Measurements from ENCODE around the gene IZUMO4. TPM values are rescaled to one million over a fixed set of nuclear protein-coding genes. Genes with fewer than 3 reads are reported as not detected.

The IZUMO4 gene
- total RNA-seq, 1 donor from 2014 or later = 2.2 TPM

DNA sequence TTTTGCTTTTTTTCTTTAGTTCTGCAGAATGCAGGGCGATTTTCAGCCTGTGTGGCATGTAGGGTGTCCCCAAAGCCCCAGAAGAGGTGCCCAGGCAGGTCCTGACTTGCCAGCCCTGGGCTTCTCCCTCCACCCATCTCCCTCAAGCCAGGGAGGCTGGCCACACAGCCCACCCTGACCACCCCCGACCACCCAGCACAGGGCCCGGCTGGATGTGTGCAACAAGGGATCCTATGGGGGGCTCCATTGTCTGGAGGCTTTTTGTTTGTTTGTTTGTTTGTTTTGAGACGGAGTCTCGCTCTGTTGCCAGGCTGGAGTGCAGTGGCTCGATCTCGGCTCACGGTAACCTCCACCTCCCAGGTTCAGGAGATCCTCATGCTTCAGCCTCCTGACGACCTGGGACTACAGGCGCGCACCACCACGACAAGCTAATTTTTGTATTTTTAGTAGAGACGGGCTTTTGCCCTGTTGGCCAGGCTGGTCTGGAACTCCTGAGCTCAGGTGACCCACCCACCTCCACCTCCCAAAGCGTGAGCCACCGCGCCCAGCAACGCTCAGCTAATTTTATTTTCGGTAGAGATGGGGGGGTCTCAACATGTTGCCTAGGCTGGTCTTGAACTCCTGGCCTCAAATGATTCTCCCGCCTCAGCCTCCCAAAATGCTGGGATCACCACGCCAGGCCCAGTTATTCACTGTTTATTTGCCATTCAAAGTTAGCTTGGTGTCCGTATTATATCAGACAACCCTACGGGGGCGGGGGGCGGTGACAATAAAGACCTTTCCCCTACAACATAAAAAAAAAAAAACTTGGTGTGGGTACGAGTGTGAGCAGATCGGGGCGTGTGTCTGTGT, 37.9 kb upstream of the IZUMO4 start:
- no peak for DNase-seq

GRCh38 chr19:2059422-2060201, 37.1 kb upstream of the IZUMO4 start:
- peak; percentile 47 for DNase-seq

DNA sequence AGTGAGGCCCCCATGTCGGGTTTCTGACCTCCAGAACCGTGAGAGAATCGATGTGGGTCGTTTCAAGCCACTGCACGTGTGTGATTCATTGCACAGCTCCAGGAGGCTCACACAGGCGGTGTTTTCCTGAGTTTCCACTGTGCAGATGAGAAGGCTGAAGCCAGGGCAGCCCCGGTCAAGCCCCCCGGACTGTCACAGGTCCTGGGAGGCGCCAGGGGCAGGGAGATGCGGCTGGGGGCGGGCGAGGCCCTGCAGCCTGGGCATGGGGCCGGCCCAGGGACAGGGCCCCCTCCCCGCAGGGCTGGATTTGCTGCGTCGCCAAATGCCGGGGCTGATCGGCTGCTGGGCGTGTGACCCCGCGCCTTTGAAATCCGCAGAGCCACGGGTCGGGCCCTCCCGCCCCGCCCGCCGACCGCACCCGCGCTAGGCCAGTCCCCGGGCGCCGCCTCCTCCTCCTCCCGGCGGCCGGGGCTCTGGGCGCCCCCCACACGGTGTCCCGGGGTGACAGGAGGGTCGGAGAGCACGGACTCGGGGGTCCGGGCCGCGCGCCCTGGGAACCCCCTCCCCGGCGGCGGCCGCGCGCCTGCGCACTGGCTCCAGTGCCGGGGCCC, 35.7 kb upstream of the IZUMO4 start:
- peak; percentile 74 for DNase-seq

DNA sequence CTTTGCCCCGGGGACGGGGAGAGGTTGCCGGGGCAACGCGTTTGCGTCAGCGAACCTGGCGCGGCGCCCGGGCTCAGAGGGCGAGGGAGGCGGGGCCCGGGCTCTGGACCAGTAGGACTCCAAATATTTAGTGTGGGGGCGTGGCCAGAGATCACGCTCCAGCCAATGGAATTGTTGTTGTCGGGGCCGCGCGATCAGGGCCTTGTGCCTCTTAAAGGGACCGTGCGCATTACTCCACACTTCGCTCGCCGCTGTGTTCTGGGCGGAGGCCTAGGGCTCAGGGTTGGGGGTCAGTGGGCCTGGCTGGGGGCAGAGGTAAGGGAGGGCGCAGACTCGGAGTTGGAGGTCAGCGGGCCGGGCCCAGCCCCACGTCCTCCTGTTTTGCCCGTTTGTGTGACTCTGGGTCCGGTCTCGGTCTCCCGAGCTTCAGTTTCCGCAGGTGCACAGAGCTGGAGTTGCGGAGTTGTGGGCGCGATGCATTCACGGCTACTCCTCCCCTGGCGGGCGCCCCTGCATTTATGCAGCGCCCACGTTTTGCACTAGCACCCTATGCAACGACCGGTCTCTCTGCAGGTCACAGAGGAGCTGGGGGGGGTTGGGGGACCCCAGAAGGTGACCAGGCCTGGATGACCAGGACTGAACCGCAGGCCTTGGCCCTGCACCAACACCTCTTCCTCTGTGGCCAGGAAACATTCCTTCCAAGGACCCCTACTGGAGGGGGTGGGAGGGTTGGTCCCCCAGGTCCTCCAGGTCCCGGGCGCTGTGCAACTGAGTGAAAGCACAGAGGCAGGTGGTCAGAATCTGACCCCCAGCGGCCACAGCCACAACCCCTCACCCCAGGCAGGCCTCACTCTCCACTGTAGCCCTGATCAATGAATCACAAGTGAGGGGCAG, 35.0 kb upstream of the IZUMO4 start:
- DNase-seq = peak; percentile 96

DNA sequence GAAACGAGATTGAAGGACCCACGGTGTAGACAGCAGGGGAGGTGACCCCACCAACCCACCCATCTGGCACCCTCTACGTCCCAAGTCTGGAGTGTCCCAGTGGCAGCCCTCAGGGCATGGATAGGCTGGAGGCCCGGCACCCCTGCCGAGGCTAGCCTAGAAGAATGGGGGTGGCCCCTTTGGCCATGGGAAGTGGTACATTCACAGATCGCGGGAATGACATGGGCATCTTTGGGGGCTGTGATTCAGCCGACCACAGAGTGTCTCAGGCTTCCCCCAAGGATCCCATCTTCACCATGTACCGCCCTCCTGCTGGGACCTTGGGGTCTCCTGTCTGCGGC, 34.4 kb upstream of the IZUMO4 start:
- DNase-seq = no peak

GRCh38 chr19:2062770-2063169, 33.9 kb upstream of the IZUMO4 start:
- DNase-seq = no peak

GRCh38 chr19:2063824-2064223, 32.9 kb upstream of the IZUMO4 start:
- DNase-seq = no peak

DNA sequence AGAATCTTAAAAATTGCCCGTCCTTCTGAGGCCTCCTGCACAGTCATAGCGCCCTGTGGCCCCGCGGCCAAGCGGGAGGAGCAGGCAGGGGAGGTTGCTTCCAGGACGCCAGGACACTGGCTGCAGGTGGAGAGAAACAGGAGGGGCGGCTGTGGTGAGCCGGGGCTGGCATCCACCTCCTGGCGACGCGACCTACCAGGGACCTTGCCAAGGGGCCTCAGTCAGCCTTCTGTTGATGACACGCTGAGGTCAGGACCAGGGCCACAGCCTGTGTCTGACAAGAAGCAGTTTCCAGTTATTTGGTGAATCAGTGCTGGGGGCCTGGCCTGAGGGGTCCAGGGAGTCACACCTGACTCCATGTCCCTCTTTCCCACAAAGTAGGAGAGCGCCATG, 32.3 kb upstream of the IZUMO4 start:
- no peak for DNase-seq

- DNase-seq = peak; percentile 54
These were observed 31.8 kb upstream of the IZUMO4 start for GRCh38 chr19:2064788-2065524.

- no peak for DNase-seq
These were observed 26.3 kb upstream of the IZUMO4 start for GRCh38 chr19:2070436-2070827.

DNA sequence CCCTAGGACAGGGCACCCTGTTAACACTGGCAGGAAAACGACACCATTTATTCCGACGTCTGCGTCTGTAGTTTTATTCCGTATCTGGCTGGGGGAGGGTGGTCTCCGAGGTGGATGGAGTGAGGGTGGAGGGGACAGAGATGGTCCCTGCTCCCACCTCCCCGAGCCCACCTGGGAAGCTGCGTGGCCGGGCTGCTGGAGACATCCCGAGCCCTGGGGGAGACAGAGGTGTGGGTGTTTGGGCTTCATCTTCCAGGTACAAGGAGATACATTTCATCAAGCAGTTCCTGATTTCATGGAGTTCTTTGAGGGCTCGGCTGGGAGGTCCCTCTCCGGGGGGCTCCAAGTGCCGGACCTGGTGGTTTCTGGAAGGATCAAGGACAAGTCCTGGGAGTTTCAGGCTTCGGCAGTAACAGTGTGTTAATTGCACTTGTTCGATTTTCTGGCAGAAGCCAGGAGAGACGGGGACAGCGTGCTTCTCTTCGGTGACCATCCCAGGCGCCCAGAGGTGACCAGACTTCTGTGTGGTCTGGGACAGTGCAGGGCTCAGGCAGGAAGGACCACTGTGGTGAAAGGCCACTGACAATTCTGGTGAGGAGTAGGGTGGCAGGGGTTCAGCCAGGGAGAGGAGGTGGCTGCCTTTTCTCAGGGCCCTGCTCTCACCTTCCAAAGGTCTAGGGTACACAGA, 25.6 kb upstream of the IZUMO4 start:
- no peak for DNase-seq

DNA sequence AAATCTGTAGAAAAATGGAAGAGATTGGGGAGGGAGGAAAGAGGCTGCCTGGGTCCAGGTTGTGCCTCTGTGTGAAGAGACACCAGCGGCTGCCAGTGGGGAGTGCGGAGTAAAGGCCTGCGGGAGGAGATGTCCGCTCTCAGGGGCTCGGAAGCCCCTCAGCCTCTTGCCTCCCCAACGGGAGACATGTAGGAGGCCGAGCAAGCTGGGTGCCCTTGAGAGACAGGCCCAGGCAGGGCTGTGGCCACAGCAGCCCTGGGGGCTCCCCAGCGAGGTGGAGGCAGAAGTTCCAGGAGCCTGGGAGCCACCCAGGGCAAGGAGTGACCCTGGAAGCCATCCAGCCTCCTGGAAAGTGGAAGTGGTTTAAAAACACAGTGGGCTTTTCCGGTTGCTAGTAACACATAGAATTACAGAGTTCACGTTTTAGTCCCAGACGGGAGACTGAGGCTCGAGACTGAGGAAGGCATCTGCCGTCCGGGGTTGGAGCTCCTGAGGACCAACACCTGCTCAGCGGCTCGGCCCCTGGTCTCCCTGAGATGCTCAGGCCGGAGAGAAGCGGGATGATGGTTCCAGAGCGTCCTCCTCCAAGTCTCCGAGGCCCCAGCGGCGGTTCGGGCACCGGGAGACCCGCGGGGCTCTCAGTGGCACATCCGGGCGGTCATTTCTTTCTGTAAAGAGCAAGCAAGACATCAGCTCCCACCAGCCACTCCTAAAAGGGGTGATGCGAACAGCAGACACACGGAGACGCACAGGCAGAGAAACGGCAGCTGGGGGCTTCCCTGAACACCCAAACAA, 23.8 kb upstream of the IZUMO4 start:
- no peak for DNase-seq

GRCh38 chr19:2076526-2076944, 20.2 kb upstream of the IZUMO4 start:
- no peak for DNase-seq

DNA sequence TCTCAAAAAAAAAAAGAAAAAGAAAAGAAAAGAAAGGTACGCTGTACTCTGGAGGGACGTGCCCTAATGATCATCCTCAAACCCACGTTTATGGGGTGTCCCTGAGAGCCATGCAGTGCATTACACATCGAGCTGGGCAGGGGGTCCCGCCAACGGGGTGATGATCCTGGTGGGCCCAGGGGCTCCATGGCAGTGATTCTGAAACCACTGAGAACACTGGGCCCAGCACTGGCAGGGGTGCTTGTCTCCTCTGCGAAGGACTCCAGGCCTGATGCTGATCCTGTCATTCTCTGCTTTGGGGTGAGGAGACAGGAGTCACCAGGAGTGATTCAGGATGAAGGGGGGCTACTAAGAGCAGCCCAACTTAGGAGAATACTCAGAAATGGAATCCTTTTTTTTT, 19.3 kb upstream of the IZUMO4 start:
- DNase-seq = no peak

GRCh38 chr19:2077833-2078619, 18.7 kb upstream of the IZUMO4 start:
- no peak for DNase-seq

GRCh38 chr19:2079076-2079864, 17.4 kb upstream of the IZUMO4 start:
- DNase-seq = no peak

DNA sequence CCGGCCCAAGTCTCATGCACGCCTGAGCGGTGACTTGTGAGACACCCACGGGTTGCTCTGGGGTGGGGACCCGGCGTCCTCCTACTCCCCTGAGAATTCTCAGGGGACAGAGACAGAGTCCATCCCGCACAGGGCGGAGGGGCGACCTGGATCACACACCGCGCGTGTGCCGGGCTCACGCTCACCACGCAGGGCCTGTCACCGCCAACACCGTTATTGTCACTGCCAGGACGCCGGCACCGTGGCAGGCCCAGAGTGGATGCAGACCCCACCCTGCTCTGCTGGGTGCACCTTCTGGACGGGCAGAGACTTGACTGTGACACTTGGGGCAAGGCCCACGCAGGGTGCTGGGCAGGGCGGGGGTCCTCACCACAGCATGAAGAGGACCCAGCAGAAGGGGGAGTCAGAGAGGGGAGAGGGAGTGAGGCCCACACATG, 16.8 kb upstream of the IZUMO4 start:
- DNase-seq = no peak

- no peak for DNase-seq
These were observed 16.3 kb upstream of the IZUMO4 start for GRCh38 chr19:2080336-2080988.
